Measurements from ENCODE around the gene CSPG4. TPM values are rescaled to one million over a fixed set of nuclear protein-coding genes. Genes with fewer than 3 reads are reported as not detected.

CSPG4 gene
- total and polyA plus RNA-seq, 9 of the 15 experiments (the other 6 are each of a cell fraction or from before 2014, with no cell fraction given): under 0.01 to 0.07 (median 0.04) TPM; not detected in 5

DNA sequence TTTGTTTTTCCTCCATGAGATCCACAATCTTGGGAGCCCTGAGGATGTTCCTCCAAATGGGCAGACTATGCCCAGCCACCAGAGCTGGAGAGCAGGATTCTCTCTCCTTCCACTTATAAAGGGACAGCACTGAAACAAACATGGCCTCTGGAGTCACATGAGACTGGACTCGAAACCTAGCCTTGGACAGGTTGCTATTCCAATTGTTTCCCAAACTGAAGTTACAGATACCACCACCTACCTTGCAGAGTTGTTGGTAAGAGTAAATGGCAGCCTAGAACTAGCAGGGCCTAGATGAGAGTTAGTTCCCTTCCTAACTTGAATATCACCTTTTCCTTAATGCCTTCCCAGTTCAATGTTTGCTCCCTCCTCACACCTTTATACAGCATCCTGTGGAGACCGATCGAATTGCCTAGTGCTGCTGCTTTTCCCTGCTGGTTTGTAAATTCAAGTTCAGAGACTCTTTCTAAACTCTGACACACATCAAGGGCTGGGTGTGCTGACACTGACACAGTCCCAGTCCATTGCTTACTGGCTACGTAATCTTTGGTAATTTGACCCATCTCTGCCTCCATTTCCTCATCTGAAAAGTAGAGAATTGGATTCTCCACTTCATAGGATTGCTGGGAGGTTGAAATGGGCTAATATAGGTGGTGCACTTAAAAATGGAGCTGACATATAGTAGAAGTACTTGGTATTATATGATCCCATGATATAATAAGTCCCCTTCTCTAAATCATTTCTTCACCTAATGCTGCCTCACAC is 75.2 kb downstream of the CSPG4 start (continued):
- TF ChIP-seq, protein P1, sequence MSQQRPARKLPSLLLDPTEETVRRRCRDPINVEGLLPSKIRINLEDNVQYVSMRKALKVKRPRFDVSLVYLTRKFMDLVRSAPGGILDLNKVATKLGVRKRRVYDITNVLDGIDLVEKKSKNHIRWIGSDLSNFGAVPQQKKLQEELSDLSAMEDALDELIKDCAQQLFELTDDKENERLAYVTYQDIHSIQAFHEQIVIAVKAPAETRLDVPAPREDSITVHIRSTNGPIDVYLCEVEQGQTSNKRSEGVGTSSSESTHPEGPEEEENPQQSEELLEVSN (IDR thresholded peaks at IDR 0.05; ENCODE audit: borderline replicate concordance in 1 of 2, extremely low read depth in 1 of 2, insufficient read depth in 1 of 2, insufficient read length in 1 of 2, low read depth in 1 of 2, low read length in 1 of 2, poor library complexity in 1 of 2, severe bottlenecking in 1 of 2): no peak
- TF ChIP-seq GABPB2 (CRISPR knock-in tag; conservative IDR thresholded peaks at IDR 0.05): no peak
- TF ChIP-seq SIX5 (IDR thresholded peaks at IDR 0.05; ENCODE audit: borderline replicate concordance in 1 of 2, insufficient read depth in 1 of 2, low read depth in 1 of 2, low read length in 2 of 2): no peak
- TF ChIP-seq, protein P2, sequence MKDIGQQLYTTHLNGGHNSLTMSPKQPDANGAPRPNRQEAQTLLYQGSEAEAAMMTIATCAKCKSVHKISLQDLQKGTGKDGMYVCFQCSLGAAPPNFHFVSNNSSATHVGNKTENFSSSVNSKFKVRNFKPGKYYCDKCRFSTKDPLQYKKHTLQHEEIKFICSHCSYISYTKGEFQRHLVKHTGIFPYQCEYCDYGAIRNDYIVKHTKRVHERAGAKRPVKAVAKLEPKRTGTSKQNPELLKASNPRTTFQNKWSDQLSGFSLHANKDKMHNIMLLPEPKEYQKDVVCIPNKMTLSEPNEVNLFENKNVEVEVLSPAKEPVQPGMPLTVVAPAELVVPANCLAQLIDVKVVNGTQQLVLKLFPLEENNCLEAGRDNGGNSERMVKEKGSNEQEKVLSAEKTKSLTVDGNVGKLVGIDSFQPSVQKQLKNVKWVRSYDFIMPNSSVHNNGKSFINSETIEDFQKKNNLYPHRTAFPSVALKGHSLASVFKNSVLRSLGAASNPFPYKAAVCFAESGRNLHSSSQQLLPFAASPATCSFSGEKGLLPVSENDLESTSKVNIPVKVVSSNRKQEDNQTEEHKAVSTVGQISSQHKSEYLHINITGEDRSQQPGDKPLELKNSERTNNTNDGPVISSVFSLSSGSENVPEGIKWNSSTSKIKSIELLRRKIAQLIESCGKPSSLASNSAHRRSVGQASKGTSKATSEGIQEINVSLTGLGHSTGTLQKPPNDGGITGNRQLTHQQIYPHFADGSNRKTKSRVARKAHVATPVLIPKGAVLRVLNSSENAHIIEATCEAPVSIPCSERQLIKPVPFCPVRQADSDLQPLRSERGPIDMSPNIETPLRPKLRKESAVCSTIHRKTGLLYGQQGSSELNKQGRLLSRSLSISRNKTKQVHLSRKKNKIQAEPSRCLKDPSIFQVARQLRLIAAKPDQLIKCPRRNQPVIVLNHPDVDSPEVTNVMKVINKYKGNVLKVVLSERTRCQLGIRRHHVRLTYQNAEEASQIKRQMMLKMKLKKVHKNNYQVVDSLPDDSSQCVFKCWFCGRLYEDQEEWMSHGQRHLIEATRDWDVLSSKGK (CRISPR knock-in tag; IDR thresholded peaks at IDR 0.05): no peak
- no peak for TF ChIP-seq TAF9B (IDR thresholded peaks at IDR 0.05; ENCODE audit: partially characterized antibody)
- TF ChIP-seq MED1 (CRISPR knock-in tag; IDR thresholded peaks at IDR 0.05; ENCODE audit: borderline replicate concordance): no peak
- TF ChIP-seq, protein P3, sequence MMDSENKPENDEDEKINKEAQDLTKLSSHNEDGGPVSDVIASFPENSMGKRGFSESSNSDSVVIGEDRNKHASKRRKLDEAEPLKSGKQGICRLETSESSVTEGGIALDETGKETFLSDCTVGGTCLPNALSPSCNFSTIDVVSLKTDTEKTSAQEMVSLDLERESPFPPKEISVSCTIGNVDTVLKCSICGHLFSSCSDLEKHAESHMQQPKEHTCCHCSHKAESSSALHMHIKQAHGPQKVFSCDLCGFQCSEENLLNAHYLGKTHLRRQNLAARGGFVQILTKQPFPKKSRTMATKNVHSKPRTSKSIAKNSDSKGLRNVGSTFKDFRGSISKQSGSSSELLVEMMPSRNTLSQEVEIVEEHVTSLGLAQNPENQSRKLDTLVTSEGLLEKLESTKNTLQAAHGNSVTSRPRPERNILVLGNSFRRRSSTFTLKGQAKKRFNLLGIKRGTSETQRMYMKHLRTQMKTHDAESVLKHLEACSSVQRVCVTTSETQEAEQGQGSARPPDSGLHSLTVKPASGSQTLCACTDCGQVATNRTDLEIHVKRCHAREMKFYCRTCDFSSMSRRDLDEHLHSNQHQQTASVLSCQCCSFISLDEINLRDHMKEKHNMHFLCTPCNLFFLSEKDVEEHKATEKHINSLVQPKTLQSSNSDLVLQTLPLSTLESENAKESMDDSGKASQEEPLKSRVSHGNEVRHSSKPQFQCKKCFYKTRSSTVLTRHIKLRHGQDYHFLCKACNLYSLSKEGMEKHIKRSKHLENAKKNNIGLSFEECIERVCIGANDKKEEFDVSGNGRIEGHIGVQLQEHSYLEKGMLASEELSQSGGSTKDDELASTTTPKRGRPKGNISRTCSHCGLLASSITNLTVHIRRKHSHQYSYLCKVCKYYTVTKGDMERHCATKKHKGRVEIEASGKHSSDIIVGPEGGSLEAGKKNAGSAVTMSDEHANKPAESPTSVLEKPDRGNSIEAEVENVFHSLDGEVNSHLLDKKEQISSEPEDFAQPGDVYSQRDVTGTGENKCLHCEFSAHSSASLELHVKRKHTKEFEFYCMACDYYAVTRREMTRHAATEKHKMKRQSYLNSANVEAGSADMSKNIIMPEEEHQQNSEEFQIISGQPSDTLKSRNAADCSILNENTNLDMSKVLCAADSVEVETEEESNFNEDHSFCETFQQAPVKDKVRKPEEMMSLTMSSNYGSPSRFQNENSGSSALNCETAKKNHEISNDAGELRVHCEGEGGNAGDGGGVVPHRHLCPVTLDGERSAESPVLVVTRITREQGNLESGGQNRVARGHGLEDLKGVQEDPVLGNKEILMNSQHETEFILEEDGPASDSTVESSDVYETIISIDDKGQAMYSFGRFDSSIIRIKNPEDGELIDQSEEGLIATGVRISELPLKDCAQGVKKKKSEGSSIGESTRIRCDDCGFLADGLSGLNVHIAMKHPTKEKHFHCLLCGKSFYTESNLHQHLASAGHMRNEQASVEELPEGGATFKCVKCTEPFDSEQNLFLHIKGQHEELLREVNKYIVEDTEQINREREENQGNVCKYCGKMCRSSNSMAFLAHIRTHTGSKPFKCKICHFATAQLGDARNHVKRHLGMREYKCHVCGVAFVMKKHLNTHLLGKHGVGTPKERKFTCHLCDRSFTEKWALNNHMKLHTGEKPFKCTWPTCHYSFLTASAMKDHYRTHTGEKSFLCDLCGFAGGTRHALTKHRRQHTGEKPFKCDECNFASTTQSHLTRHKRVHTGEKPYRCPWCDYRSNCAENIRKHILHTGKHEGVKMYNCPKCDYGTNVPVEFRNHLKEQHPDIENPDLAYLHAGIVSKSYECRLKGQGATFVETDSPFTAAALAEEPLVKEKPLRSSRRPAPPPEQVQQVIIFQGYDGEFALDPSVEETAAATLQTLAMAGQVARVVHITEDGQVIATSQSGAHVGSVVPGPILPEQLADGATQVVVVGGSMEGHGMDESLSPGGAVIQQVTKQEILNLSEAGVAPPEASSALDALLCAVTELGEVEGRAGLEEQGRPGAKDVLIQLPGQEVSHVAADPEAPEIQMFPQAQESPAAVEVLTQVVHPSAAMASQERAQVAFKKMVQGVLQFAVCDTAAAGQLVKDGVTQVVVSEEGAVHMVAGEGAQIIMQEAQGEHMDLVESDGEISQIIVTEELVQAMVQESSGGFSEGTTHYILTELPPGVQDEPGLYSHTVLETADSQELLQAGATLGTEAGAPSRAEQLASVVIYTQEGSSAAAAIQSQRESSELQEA (IDR thresholded peaks at IDR 0.05; ENCODE audit: low read depth): no peak
- TF ChIP-seq SRSF3 (IDR thresholded peaks at IDR 0.05; ENCODE audit: insufficient read depth, low read length): no peak
- TF ChIP-seq CREB1 (IDR thresholded peaks at IDR 0.05): no peak
- no peak for TF ChIP-seq CREB1 (CRISPR knock-in tag; IDR thresholded peaks at IDR 0.05)
- TF ChIP-seq, protein P4, sequence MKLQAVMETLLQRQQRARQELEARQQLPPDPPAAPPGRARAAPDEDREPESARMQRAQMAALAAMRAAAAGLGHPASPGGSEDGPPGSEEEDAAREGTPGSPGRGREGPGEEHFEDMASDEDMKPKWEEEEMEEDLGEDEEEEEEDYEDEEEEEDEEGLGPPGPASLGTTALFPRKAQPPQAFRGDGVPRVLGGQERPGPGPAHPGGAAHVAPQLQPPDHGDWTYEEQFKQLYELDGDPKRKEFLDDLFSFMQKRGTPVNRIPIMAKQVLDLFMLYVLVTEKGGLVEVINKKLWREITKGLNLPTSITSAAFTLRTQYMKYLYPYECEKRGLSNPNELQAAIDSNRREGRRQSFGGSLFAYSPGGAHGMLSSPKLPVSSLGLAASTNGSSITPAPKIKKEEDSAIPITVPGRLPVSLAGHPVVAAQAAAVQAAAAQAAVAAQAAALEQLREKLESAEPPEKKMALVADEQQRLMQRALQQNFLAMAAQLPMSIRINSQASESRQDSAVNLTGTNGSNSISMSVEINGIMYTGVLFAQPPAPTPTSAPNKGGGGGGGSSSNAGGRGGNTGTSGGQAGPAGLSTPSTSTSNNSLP (IDR thresholded peaks at IDR 0.05; ENCODE audit: borderline replicate concordance, low read depth, low read length): no peak
